H9 (cell line): ENCODE data around the gene LRMDA. TPM values are rescaled to one million over a fixed set of nuclear protein-coding genes. Genes with fewer than 3 reads are reported as not detected.

ENCODE experiments used
- DNase-seq: peaks from one replicate; pipeline ENCODE4 v3.0.0-alpha.2; 2017
- H2AFZ ChIP-seq: one replicate; pipeline ENCODE4 v1.6.1; 2013; ENCODE audit warnings: mild to moderate bottlenecking, low read length, control low read depth, moderate library complexity
- H2AK5ac ChIP-seq: 2 replicates; pipeline ENCODE4 v1.6.1; 2013; ENCODE audit warnings: low read length, control low read depth, mixed read lengths; ENCODE audit not compliant: insufficient read length
- H2BK120ac ChIP-seq: one replicate; pipeline ENCODE4 v1.6.1; 2013; ENCODE audit warnings: low read depth, mild to moderate bottlenecking, low read length, control low read depth, inconsistent platforms; ENCODE audit not compliant: poor library complexity, severe bottlenecking
- H2BK12ac ChIP-seq: 2 replicates; pipeline ENCODE4 v1.6.1; 2013; ENCODE audit warnings: low read length, control low read depth, mixed read lengths, low read depth; ENCODE audit not compliant: insufficient read length
- H2BK15ac ChIP-seq: 2 replicates; pipeline ENCODE4 v1.6.1; 2013; ENCODE audit warnings: low read depth, low read length, control low read depth
- H2BK20ac ChIP-seq: one replicate; pipeline ENCODE4 v1.6.1; 2013; ENCODE audit warnings: low read depth, mild to moderate bottlenecking, low read length, control low read depth, inconsistent platforms; ENCODE audit not compliant: poor library complexity, severe bottlenecking
- H2BK5ac ChIP-seq: 2 replicates; pipeline ENCODE4 v1.6.1; 2013; ENCODE audit warnings: low read length, control low read depth, mixed read lengths; ENCODE audit not compliant: insufficient read length
- H3K14ac ChIP-seq: 2 replicates; pipeline ENCODE4 v1.6.1; 2013; ENCODE audit warnings: low read length, control low read depth; ENCODE audit not compliant: insufficient read depth
- H3K18ac ChIP-seq: 2 replicates; pipeline ENCODE4 v1.6.1; 2013; ENCODE audit warnings: low read depth, mild to moderate bottlenecking, mixed read lengths, low read length, control low read depth; ENCODE audit not compliant: insufficient read length
- H3K23ac ChIP-seq: 2 replicates; pipeline ENCODE4 v1.6.1; 2013; ENCODE audit warnings: low read length, control low read depth, mixed read lengths, low read depth; ENCODE audit not compliant: insufficient read length
- H3K23me2 ChIP-seq: 2 replicates; pipeline ENCODE4 v1.6.1; 2013; ENCODE audit warnings: low read depth, mild to moderate bottlenecking, mixed read lengths, low read length, control low read depth; ENCODE audit not compliant: insufficient read length, poor library complexity, severe bottlenecking
- H3K27ac ChIP-seq: 2 replicates; pipeline ENCODE4 v1.5.1; 2013; ENCODE audit warnings: low read length, control low read depth, mixed read lengths, low read depth; ENCODE audit not compliant: insufficient read length
- H3K27me3 ChIP-seq: 2 replicates; pipeline ENCODE4 v1.6.1; 2013; ENCODE audit warnings: low read length, control low read depth, inconsistent platforms; ENCODE audit not compliant: insufficient read depth
- H3K4ac ChIP-seq: 2 replicates; pipeline ENCODE4 v1.6.1; 2013; ENCODE audit warnings: low read depth, mild to moderate bottlenecking, control low read depth, inconsistent platforms, low read length, moderate library complexity
- H3K4me1 ChIP-seq: 2 replicates; pipeline ENCODE4 v1.6.1; 2013; ENCODE audit warnings: low read length, control low read depth, inconsistent platforms; ENCODE audit not compliant: insufficient read depth
- H3K4me2 ChIP-seq: 2 replicates; pipeline ENCODE4 v1.6.1; 2013; ENCODE audit warnings: low read length, control low read depth, mixed read lengths; ENCODE audit not compliant: insufficient read length, insufficient read depth
- H3K56ac ChIP-seq: 2 replicates; pipeline ENCODE4 v1.6.1; 2013; ENCODE audit warnings: low read depth, mild to moderate bottlenecking, mixed read lengths, low read length, control low read depth; ENCODE audit not compliant: insufficient read length
- H3K79me1 ChIP-seq: 2 replicates; pipeline ENCODE4 v1.6.1; 2013; ENCODE audit warnings: low read depth, mild to moderate bottlenecking, moderate library complexity, low read length, control low read depth, inconsistent platforms; ENCODE audit not compliant: insufficient read depth, poor library complexity, severe bottlenecking
- H3K79me2 ChIP-seq: 2 replicates; pipeline ENCODE4 v1.6.1; 2013; ENCODE audit warnings: low read length, control low read depth, inconsistent platforms; ENCODE audit not compliant: insufficient read depth
- H3K9ac ChIP-seq: 2 replicates; pipeline ENCODE4 v1.6.1; 2013; ENCODE audit warnings: low read length, control low read depth, mixed read lengths; ENCODE audit not compliant: insufficient read length; ENCODE audit errors: extremely low read depth
- H3K9me3 ChIP-seq: one replicate; pipeline ENCODE4 v1.6.1; 2013; ENCODE audit warnings: low read depth, low read length, inconsistent platforms; ENCODE audit not compliant: control insufficient read depth
- H3T11ph ChIP-seq: one replicate; pipeline ENCODE4 v1.6.1; 2013; ENCODE audit warnings: mild to moderate bottlenecking, low read length, control low read depth, inconsistent platforms
- H4K20me1 ChIP-seq: one replicate; pipeline ENCODE4 v1.6.1; 2013; ENCODE audit not compliant: control insufficient read depth, insufficient read length, insufficient read depth
- H4K5ac ChIP-seq: 2 replicates; pipeline ENCODE4 v1.6.1; 2013; ENCODE audit warnings: low read depth, mild to moderate bottlenecking, mixed read lengths, low read length, control low read depth; ENCODE audit not compliant: insufficient read length
- H4K8ac ChIP-seq: replicated peaks from 2 replicates; pipeline ENCODE4 v1.6.1; 2013; ENCODE audit warnings: low read length, control low read depth, mixed read lengths, low read depth; ENCODE audit not compliant: insufficient read length
- H4K91ac ChIP-seq: 2 replicates; pipeline ENCODE4 v1.6.1; 2013; ENCODE audit warnings: low read depth, mild to moderate bottlenecking, moderate library complexity, mixed read lengths, low read length, control low read depth; ENCODE audit not compliant: insufficient read length
- H3K27ac Mint-ChIP-seq, 3 experiments: 2 replicates in 2 of 3; 3 replicates in 1 of 3; pipeline ENCODE4 v1.8.0; 2020 to 2021; ENCODE audit warnings: mixed read lengths in 3 of 3, mild to moderate bottlenecking in 1 of 3, moderate library complexity in 1 of 3
- H3K27me3 Mint-ChIP-seq: 2 replicates; pipeline ENCODE4 v1.8.0; 2021; ENCODE audit warnings: low read depth, mild to moderate bottlenecking, moderate library complexity, mixed read lengths
- H3K36me3 Mint-ChIP-seq, 3 experiments: 2 replicates in 2 of 3; 3 replicates in 1 of 3; pipeline ENCODE4 v1.8.0; 2020 to 2021; ENCODE audit warnings: low read depth in 3 of 3, mixed read lengths in 3 of 3; ENCODE audit not compliant: insufficient read depth in 1 of 3
- H3K4me1 Mint-ChIP-seq, 2 experiments: 2 replicates each; pipeline ENCODE4 v1.8.0; 2020; ENCODE audit warnings: mixed read lengths in 2 of 2
- H3K4me3 Mint-ChIP-seq, 2 experiments: 2 replicates in 1 of 2; 3 replicates in 1 of 2; pipeline ENCODE4 v1.8.0; 2020 to 2021; ENCODE audit warnings: mild to moderate bottlenecking in 2 of 2, mixed read lengths in 2 of 2, moderate library complexity in 1 of 2
- H3K9me3 Mint-ChIP-seq, 2 experiments: 2 replicates in 1 of 2; 3 replicates in 1 of 2; pipeline ENCODE4 v1.8.0; 2020; ENCODE audit warnings: mild to moderate bottlenecking in 2 of 2, mixed read lengths in 2 of 2, moderate library complexity in 1 of 2
- WGBS: extraction: QIAGEN DNeasy Blood & Tissue Kit; methylation state at CpG from one replicate; pipeline ENCODE4 v1.1.7; 2013; ENCODE audit warnings: missing lambda C conversion rate, low lambda C conversion rate, mixed read lengths; ENCODE audit not compliant: insufficient read length; ENCODE audit errors: extremely low coverage; 5-methylcytosine and 5-hydroxymethylcytosine counted together
- total RNA-seq: library from RNA; stranded (reverse); gene quantifications from 2 replicates; pipeline ENCODE4 v1.2.1, GENCODE V29; 2021
- TF ChIP-seq, protein P1 (sequence below): fragments of 200-600 bp; sonication (generic); conservative IDR thresholded peaks from 3 replicates; pipeline ENCODE4 v1.8.0; 2021; ENCODE audit warnings: antibody characterized with exemption, mild to moderate bottlenecking

The LRMDA gene
- total RNA-seq, 1 experiment from 2014 or later = 1.8 TPM

- Histone ChIP-seq H3K9me3 (no peaks in the 10 kb centered on the region), H2BK120ac (no peak overlapping the region), H2BK15ac (no peak overlapping the region), H3K9ac (no peak overlapping the region), H3K23me2 (no peaks in the 10 kb centered on the region), H4K20me1 (no peaks in the 10 kb centered on the region), H2BK12ac (no peak overlapping the region), H3K23ac (no peak overlapping the region), H3K18ac (no peak overlapping the region), H4K8ac (no peak overlapping the region), H2AK5ac (no peak overlapping the region), H3K27ac (no peak overlapping the region), H3K79me1 (no peaks in the 10 kb centered on the region), H4K5ac (no peak overlapping the region), H3T11ph (no peak overlapping the region), H2AFZ (no peak overlapping the region), H3K56ac (no peak overlapping the region), H3K4ac (no peak overlapping the region), H3K27me3 (no peaks in the 10 kb centered on the region), H3K4me2 (no peak overlapping the region), H2BK5ac (no peak overlapping the region), H4K91ac (no peak overlapping the region), H3K4me1 (no peaks in the 10 kb centered on the region), H2BK20ac (no peak overlapping the region), H3K14ac (no peak overlapping the region), H3K79me2 (no peaks in the 10 kb centered on the region)
- Mint-ChIP-seq H3K9me3 (no peaks in the 10 kb centered on the region; a peak in 1 of 5 replicates), H3K27me3 (no peaks in the 10 kb centered on the region), H3K4me1 (peaks cover 3% of the 10 kb centered on the region in 2 experiments; a peak in 2 of 4 replicates), H3K4me3 (no peak overlapping the region; a peak in 1 of 5 replicates), H3K27ac (no peak overlapping the region), H3K36me3 (no peaks in the 10 kb centered on the region)
- TF ChIP-seq, protein P1, sequence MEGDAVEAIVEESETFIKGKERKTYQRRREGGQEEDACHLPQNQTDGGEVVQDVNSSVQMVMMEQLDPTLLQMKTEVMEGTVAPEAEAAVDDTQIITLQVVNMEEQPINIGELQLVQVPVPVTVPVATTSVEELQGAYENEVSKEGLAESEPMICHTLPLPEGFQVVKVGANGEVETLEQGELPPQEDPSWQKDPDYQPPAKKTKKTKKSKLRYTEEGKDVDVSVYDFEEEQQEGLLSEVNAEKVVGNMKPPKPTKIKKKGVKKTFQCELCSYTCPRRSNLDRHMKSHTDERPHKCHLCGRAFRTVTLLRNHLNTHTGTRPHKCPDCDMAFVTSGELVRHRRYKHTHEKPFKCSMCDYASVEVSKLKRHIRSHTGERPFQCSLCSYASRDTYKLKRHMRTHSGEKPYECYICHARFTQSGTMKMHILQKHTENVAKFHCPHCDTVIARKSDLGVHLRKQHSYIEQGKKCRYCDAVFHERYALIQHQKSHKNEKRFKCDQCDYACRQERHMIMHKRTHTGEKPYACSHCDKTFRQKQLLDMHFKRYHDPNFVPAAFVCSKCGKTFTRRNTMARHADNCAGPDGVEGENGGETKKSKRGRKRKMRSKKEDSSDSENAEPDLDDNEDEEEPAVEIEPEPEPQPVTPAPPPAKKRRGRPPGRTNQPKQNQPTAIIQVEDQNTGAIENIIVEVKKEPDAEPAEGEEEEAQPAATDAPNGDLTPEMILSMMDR = no peak
- no peak for DNase-seq
- no CpG with 5 or more reads among the region's 2 CpGs for WGBS
Measured at GRCh38 chr10:75956624-75957023, 525.2 kb downstream of the LRMDA start.
